SW480 (cell line): Measurements from ENCODE around the gene WDR27.
"Not testable (repeated sequence)": the region's sequence is repeated elsewhere in the genome, so short reads cannot be mapped to it uniquely, and the experiment has no call there.

ENCODE experiments used
- DNase-seq: peaks from one replicate; pipeline ENCODE4 v3.0.0-alpha.2; 2016; ENCODE audit warnings: low spot score

WDR27 gene

DNA sequence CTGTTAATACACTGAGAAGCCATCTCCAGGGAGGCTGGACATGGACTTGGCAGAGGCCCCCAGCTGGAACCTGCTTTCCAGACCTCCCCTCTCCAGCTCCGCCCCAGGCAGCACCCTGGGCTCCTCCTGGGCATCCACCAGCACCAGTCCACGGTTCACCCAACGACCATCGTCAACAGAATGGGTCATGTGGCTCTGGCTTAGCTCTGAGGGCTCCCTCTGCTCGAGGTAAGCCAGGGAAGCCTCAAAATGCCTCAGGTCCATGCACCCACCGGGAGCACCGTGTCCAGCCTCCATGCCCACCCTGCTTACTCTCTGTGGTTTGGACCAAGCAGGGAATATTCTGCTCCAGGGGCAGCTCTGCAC, 40.5 kb downstream of the WDR27 start:
- DNase-seq: no peak

DNA sequence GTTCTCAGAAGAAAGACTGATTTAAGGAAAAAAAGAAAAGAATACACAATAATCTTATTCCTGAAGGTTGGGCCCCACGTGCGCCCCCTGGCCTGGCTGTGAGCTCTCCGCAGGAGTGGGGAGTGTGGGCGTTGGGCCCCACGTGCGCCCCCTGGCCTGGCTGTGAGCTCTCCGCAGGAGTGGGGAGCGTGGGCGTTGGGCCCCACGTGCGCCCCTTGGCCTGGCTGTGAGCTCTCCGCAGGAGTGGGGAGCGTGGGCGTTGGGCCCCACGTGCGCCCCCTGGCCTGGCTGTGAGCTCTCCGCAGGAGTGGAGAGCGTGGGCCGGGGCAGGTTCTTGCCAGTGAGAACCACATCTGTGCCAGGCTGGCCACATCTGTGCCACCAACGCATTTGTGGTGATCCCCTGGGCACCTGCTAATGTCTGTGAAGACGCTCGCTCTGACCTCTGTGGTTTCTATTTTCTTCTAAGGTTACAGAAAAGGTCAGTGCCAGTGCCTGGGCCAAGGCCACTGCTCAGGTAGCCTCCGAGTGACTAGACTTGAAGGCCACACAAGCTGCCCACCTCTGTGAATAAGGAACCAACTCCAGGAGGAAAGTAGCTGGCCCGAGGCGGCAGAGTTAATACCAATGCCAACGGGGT, 41.0 kb downstream of the WDR27 start:
- no peak for DNase-seq

GRCh38 chr6:169659820-169660610, 41.8 kb downstream of the WDR27 start:
- DNase-seq: no peak

GRCh38 chr6:169657284-169657610, 44.6 kb downstream of the WDR27 start:
- DNase-seq: no peak

- DNase-seq: no peak
These were observed 45.1 kb downstream of the WDR27 start for GRCh38 chr6:169656546-169657283.

GRCh38 chr6:169654598-169655391, 47.0 kb downstream of the WDR27 start:
- no peak for DNase-seq

DNA sequence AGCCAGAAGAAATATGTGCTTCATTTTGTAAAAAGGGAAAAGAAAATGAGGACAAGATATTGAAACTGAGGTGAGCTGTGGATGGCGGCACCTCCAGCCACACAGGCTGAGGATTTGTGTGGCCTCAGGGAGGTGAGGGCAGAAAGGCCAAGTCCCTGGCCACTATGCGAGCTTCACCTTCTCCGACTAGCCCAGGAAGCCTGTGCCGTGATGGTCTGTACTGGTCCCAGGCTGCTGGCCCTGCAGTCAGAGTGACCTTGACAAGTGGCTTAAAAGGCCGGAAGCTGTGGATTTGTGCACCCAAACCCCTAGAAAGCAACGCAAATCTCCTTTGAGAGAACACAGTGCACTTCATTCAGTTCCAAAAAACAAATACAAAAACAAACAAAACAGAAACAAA, 48.1 kb downstream of the WDR27 start:
- no peak for DNase-seq

- no peak for DNase-seq
These were observed 48.9 kb downstream of the WDR27 start for GRCh38 chr6:169652896-169653295.

- DNase-seq: no peak
These were observed 50.3 kb downstream of the WDR27 start for GRCh38 chr6:169651498-169651897.

GRCh38 chr6:169650959-169651292, 50.9 kb downstream of the WDR27 start:
- DNase-seq: no peak

- no peak for DNase-seq
These were observed 51.4 kb downstream of the WDR27 start for GRCh38 chr6:169650241-169650958.

DNA sequence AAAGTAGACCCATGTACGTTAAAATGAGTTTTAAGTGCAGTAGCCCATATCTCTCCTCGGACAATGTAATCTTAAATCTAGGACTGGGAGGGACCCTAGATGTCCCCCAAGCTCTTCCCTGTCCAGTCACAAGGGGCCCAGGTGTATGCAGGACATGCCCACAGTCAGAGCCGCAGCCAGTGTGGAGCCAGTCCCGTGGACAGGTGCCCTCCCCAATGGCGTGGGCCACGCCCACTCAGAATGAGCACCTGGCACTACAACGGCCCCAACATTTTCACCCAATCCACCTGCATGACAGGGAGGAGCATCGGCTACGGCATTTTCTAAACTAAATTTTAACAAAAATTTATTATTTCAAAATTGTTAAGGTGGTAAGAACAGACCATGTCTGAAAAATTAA, 53.2 kb downstream of the WDR27 start:
- no peak for DNase-seq

- DNase-seq: no peak
These were observed 53.7 kb downstream of the WDR27 start for GRCh38 chr6:169648092-169648491.

DNA sequence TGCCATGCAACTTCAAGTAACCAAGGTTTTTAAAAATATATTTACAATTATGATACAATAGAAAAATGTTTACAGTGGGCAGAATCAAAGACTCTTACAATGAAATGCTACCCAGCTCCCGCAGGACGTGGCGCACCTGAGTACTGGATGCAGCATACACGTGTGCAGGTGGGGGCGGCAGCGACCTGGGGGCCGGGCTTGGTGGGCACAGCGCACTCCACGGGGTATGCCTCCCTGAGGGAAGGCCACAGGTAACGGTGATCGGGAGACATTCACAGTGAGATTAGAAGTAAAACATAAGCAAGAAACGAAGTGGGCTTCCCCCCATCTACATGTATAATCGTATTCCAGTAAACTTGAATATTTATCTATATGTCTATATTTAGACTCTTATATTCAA, 54.2 kb downstream of the WDR27 start:
- no peak for DNase-seq

- no peak for DNase-seq
These were observed 54.8 kb downstream of the WDR27 start for GRCh38 chr6:169646906-169647567.

- DNase-seq: not testable (repeated sequence)
These were observed 56.4 kb downstream of the WDR27 start for GRCh38 chr6:169645459-169645858.

- no peak for DNase-seq
These were observed 58.3 kb downstream of the WDR27 start for GRCh38 chr6:169643521-169643920.

- DNase-seq: no peak
These were observed 59.4 kb downstream of the WDR27 start for GRCh38 chr6:169642455-169642854.

DNA sequence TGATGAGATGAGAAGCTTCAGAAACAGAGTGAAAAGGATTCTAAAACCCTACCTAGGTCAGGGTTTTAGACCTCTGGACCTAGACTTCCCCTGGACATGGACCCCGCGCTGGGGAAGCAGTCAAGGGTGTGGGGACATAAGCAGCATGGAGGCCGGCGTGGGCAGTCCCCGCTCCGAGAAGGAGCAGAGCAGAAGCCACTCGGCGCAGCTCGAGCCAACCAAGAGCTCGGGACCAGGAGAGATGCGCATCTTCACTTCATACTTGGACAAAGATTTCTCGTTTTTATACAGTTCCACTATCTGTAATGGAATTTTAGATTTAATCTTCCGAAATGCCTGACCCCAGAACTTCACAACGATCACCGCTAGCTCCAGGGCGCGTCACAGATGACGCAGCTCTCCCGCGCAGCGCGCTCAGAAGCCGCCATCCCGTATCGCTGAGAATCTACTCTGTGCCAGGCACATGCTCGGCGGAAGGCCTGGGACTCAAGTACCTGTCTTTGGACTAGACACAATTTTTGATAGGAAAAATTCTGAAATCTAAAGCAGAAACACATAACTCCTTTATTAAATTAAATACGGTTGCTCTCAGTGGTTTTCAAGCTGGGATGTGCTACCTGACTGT, 60.3 kb downstream of the WDR27 start:
- DNase-seq: no peak

DNA sequence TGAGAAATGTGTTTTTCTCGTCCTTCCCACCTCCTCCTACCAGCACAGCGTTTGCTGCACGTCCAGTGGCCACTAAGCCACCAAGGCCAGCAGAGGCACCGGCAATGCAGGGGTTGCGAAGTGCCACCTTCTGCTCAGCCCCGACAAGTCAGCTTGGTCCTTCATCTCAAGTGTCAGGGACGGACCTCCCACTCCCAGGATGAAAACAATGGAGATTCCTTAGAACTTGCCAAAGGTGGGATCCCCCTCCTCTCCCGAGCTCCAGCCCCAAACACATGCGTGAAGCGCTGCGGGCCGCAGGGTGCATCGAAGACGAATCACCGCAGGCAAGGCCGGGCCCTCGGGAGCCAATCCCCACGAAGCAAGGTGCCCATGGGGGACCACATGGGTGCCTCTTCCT, 60.8 kb downstream of the WDR27 start:
- DNase-seq: no peak

DNA sequence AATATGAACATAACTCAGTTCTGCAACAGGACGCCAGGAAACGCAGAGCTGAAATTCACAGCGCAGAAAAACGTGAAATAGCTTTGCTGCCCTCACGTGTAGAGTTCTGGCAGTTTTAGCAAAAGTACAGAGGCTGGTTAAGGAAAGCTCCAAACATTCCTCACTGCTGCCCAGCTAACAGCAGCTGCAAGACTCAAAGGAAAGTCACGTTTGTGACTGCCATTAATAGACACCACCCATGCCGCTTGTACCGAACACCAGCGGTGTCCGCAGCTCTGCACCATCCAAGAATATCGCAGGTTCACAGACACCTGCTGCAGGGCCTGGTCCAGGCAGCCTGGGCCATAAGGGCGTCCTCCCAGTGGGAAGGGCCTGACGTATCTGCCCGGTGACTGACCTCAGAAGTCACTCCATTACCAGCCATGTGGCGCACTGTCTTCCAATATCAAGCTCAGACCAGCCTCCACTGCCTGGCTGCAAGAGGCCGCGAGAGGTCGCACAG, 61.4 kb downstream of the WDR27 start:
- DNase-seq: no peak
